ENCODE results near the gene SPSB3.
A peak's percentile ranks its signal among the peaks of the same experiment; 100 is the strongest.

The SPSB3 gene

DNA sequence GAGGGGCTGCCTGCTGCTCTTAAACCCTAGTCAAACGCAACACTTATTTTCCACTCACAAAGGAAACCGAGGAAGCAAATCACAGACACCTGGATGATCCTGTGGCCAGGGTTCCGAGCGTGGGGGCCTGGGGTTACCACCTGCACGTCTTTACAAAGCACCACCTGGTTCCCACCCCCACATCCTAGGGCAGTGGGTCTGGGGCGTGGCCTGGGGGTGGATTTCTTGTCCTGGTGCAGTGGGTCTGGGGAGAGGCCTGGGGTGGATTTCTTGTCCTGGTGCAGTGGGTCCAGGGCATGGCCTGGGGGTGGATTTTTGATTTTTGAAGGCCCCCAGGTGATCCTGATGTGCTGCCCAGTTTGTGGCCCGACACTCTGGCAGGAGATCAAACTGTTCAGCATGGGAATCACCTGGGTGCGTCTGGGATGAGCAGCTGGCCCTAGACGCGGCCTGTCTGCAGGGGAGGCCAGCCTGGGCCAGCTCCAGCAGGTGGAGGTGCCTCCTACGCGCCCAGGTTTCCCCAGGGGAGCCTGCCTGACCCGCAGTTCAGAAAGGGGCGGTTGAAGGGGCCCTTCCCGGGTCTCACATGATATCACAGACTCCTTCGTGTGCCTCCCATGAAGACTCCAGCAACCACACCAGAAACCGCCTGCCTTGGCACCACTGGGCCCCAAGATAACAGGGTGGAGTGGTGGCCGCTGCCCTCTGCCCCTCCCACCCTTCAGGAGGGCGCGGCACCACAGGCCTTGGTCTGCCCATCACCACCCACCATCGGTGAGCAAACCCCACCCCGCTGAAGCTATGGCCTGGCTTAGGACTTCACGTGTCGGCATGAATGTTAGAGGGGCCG lies 38.0 kb upstream of the SPSB3 start:
- H3K4me1 Mint-ChIP-seq = peaks cover 13% of the 10 kb centered on the region
- peaks cover 1% of the 10 kb centered on the region for H3K36me3 Mint-ChIP-seq (ENCODE audit: low read depth)
- no peak for DNase-seq
- no peak for ATAC-seq
- no peaks in the 10 kb centered on the region for H3K27me3 Mint-ChIP-seq
- H3K27ac Mint-ChIP-seq = no peak overlapping the region
- H3K4me3 Mint-ChIP-seq = no peak overlapping the region
- H3K9me3 Mint-ChIP-seq = no peaks in the 10 kb centered on the region

DNA sequence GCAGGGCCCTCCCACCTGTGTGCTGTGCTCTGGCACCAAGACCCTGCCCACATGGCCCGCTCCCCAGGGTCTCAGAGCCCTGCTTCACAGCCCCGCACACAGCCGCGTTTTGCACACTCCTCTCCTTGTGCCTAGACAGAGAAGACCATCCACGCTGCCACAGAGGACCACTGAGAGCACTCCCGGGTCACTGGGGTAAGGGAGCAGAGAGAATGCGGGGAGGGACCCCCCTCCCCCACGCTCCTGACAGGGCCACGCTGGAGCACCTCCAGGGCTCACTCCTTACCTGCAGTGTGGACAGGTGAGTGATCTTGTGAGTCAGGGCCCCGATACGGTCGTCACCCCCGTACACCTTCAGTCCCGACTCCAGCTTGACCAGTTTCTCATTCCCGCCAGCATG lies 37.2 kb upstream of the SPSB3 start:
- ATAC-seq (no peak), DNase-seq (no peak)
- H3K4me1 Mint-ChIP-seq = peaks cover 10% of the 10 kb centered on the region
- H3K9me3 Mint-ChIP-seq = no peaks in the 10 kb centered on the region
- no peak overlapping the region for H3K4me3 Mint-ChIP-seq
- no peaks in the 10 kb centered on the region for H3K27me3 Mint-ChIP-seq
- no peak overlapping the region for H3K27ac Mint-ChIP-seq
- H3K36me3 Mint-ChIP-seq (ENCODE audit: low read depth) = peaks cover 3% of the 10 kb centered on the region

DNA sequence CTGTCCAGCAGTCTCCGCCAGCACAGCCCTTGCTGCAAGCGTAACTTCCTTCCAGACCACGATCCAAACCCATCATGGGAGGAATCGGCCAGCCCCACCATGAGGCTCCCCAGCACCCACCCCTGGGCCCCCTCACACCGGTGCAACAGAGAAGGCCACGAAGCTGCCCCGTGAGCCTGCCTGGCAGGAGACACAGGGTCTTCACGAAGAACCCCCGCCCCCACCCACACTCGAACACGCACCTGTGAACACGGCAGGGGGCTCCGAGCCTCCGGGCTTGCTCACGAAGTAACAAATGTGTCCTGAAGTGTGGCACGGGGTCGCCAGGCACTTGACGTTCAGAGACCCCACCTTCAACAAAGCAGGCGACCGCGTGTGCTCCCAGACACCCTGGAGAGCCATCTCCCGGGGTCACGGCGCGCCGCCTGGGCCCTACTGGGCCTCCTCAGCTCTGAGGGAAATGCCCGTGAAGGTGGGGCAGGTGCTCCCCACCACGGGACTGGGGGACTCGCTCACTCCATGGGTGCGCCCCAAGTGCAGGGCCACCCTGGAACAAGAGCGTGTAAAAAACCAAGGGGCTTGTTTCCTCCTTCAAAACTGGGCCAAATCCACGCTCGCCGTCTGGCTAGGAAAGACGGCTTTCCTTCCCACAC lies 36.6 kb upstream of the SPSB3 start:
- Mint-ChIP-seq H3K36me3 (ENCODE audit: low read depth) (peaks cover 3% of the 10 kb centered on the region), H3K4me1 (peaks cover 5% of the 10 kb centered on the region), H3K27ac (no peak overlapping the region), H3K27me3 (no peaks in the 10 kb centered on the region), H3K4me3 (no peak overlapping the region), H3K9me3 (no peaks in the 10 kb centered on the region)
- ATAC-seq = no peak
- no peak for DNase-seq

DNA sequence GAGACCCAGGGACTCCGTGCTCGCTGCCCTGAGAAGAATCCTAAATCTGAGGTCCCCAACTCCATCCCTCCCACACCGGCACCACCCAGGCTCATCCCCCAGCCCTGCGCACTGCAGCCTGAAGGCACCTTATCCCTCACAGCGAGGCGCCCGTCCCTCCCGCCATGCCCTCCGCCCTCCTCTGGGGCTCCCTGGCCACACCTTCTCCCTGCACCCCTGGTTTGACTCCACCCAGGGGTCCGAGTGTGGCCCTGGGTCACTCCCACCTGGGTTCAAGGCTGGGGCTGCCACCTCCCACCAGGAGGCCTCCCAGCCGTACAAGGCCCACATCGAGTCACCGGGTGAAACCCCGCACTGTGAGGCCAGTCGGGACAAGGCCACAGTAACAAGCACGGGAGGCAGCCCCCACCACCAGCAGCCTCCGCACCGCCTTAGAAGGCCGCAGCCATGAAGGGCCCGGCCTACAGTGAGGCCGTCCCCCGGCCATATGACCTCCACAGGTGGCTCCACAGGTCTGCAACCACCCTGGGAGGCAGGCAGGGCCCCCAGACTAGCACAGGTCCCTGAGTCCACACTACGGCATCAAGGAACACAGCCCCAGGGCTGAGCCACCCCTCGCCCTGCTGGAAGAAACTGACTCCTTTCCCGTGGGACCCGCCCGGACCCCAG lies 36.0 kb upstream of the SPSB3 start:
- Mint-ChIP-seq H3K4me1 (peaks cover 2% of the 10 kb centered on the region), H3K4me3 (no peak overlapping the region), H3K9me3 (no peaks in the 10 kb centered on the region), H3K27me3 (no peaks in the 10 kb centered on the region), H3K36me3 (ENCODE audit: low read depth) (peaks cover 6% of the 10 kb centered on the region), H3K27ac (no peak overlapping the region)
- ATAC-seq (no peak), DNase-seq (no peak)

DNA sequence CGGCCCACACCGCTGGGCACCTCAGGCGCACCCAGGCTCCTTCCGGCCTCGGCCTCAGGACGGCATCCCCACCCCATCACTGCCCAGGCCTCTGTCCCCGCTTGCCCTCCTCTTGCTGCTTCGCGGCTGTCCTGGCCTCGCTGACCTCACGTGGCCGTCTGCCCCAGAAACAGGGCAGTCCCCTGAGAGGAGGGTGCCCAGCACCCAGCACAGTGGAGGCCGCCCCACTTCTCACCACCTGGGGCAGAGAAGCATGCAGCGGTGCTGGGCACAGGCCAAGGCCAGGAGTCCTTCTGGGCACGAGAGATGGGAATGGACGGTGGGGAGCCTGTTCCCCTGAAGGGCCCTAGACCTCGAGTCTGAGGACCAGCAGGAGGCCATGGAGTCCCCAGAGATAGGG lies 35.3 kb upstream of the SPSB3 start:
- H3K4me1 Mint-ChIP-seq = peaks cover 5% of the 10 kb centered on the region
- peaks cover 7% of the 10 kb centered on the region for H3K36me3 Mint-ChIP-seq (ENCODE audit: low read depth)
- ATAC-seq (no peak), DNase-seq (no peak)
- no peak overlapping the region for H3K4me3 Mint-ChIP-seq
- H3K27me3 Mint-ChIP-seq = no peaks in the 10 kb centered on the region
- no peaks in the 10 kb centered on the region for H3K9me3 Mint-ChIP-seq
- no peak overlapping the region for H3K27ac Mint-ChIP-seq

DNA sequence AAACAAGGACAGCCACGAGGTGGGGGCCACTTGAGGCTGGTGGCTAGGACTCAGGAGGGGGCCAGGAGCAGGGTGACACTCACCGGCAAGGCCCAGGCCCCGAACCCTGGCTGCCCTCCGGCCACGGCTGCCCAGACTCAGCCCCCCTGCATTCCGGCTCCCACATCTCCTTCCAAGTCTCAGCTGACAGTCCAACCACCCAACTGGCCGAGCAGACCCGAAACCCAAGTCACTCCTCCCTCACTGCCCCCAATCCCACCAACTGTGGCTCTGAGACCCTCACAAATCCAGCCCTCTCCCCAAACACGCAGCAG lies 34.9 kb upstream of the SPSB3 start:
- no peak overlapping the region for H3K27ac Mint-ChIP-seq
- H3K4me3 Mint-ChIP-seq = no peak overlapping the region
- DNase-seq (no peak), ATAC-seq (no peak)
- H3K27me3 Mint-ChIP-seq = no peaks in the 10 kb centered on the region
- peaks cover 7% of the 10 kb centered on the region for H3K36me3 Mint-ChIP-seq (ENCODE audit: low read depth)
- no peaks in the 10 kb centered on the region for H3K9me3 Mint-ChIP-seq
- peaks cover 10% of the 10 kb centered on the region for H3K4me1 Mint-ChIP-seq

DNA sequence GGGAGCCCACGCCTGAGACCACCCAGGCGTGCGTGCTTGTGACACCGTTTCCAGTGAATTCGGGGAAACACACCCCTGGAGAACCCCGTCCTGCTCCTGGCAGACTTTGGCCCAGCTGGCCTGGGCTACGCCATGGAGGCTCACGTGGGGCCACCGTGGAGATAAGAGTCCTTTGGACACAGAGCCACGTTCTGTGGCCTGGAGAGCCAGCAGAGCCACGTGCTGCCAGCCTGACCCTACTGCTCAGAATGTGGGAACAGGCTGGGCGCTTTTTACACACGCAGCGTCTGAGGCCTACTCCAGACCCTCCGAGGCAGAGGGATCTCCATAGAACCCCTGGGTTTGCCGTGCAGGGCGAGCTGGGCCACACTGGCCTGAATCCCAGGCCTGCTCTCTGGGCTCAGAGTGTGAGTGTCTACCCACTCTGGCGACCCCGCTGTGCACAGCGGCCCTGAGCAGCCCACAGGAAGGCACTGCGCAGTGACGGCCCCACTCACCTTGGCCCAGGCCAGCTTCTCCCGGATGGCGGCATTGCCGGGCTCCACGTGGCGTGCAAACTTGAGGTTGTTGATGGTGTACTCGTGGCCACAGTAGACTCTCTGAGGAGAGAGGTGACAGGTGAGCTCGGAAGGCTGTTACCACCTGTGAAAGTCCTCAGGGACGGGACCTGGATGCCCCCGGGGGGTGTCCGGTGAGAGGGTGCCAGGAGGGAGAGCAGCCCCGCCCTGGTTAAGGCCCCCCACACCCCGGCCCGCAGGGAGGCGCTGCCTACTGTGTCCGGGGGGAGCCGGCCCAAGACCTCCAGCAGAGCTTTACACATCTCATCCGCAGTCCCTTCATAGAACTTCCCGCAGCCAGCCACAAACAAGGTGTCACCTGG lies 34.3 kb upstream of the SPSB3 start:
- no peaks in the 10 kb centered on the region for H3K9me3 Mint-ChIP-seq
- H3K4me3 Mint-ChIP-seq = no peak overlapping the region

DNA sequence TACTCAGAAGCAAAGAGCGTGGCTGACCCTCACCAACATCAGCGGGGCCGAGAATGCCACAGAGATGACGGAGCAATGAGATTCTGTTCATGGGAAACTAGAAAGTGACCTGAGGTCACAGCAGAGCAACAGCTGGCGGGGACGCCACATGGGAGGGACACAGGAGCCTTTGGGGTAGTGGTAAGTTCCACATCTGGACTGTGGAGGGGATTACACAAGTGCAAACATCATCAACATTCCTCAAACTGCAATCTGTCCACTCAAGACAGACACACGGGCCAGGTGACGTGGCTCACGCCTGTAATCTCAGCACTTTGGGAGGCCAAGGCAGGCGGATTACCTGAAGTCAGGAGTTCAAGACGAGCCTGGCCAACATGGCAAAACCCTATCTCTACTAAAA lies 33.1 kb upstream of the SPSB3 start:
- no peak overlapping the region for H3K27ac Mint-ChIP-seq
- no peak overlapping the region for H3K4me3 Mint-ChIP-seq
- no peaks in the 10 kb centered on the region for H3K27me3 Mint-ChIP-seq

More for the DNA sequence above, 34.3 kb upstream of the SPSB3 start:
- DNase-seq (no peak), ATAC-seq (no peak)
- Mint-ChIP-seq H3K36me3 (ENCODE audit: low read depth) (peaks cover 7% of the 10 kb centered on the region), H3K4me1 (peaks cover 10% of the 10 kb centered on the region), H3K27ac (no peak overlapping the region), H3K27me3 (no peaks in the 10 kb centered on the region)

DNA sequence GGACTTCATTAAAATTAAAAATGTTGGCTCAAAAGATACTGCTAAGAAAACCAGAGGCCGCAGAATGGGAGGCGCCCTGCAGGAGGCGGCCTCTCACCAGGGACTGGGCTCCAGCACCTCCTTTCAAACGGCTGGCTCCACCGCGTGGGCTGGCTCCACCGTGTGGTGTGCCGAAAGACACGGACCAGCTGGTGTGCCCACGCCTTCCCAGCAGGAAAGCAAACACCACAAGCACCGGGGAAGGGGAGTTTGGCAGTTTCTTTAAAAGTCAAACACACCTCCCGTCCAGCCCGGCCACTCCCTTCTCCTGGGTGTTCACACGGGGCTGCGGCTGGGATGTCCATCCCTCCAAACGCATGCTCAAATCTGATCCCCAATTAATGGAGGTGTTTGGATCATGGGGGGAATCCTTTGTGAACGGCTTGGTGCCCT lies 30.4 kb upstream of the SPSB3 start:
- Mint-ChIP-seq H3K36me3 (ENCODE audit: low read depth) (peaks cover 7% of the 10 kb centered on the region), H3K4me3 (no peak overlapping the region), H3K9me3 (no peaks in the 10 kb centered on the region), H3K4me1 (peaks cover 10% of the 10 kb centered on the region), H3K27me3 (no peaks in the 10 kb centered on the region), H3K27ac (no peak overlapping the region)
- peak; percentile 68 for DNase-seq
- ATAC-seq = peak; percentile 75

More for the DNA sequence above, 33.1 kb upstream of the SPSB3 start:
- no peak for ATAC-seq
- H3K9me3 Mint-ChIP-seq = no peaks in the 10 kb centered on the region
- peaks cover 7% of the 10 kb centered on the region for H3K36me3 Mint-ChIP-seq (ENCODE audit: low read depth)
- peaks cover 10% of the 10 kb centered on the region for H3K4me1 Mint-ChIP-seq
- no peak for DNase-seq

DNA sequence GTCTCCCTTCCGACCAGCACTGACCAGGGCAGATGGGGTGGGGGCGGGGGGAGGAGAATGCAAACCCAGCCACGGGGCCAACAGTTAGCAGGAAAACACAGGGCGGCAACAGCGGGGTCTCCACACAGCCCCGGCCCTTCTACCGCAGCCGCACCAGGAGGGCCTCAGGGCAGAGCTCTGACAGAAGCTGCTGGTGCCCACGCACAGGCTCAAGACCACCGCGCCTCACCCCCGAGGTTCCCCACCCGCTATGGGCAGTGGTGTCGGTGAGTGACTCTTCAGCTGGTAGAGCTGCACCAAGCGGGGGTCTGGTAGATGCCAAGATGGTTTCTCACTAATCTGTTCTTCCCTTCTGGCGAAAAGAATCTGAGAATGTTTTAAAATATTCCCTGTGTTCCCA lies 28.2 kb upstream of the SPSB3 start:
- Mint-ChIP-seq H3K4me3 (no peak overlapping the region), H3K4me1 (peaks cover 10% of the 10 kb centered on the region), H3K36me3 (ENCODE audit: low read depth) (peaks cover 14% of the 10 kb centered on the region), H3K27ac (no peak overlapping the region), H3K27me3 (no peaks in the 10 kb centered on the region), H3K9me3 (no peaks in the 10 kb centered on the region)
- ATAC-seq = no peak
- DNase-seq = no peak

DNA sequence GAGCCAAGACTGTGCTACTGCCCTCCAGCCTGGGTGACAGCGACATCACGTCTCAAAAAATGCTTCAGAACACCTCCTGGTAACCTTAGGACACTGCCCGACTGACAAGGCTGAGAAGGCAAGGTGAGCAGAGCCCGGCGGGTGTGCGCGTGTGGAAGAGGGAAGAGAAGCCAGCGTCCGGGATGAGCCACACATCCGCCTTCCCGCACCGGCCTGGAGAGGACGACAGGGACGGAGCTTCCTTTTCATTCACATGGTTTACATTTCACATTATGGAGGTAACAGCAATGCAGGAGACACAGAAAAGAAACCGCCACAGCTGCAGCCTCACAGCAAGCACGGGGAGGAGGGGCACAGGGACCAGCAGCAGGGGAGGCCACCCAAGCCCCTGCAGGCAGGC lies 27.7 kb upstream of the SPSB3 start:
- DNase-seq (no peak), ATAC-seq (no peak)
- Mint-ChIP-seq H3K36me3 (ENCODE audit: low read depth) (peaks cover 12% of the 10 kb centered on the region), H3K4me3 (no peak overlapping the region), H3K27me3 (no peaks in the 10 kb centered on the region), H3K27ac (no peak overlapping the region), H3K9me3 (no peaks in the 10 kb centered on the region), H3K4me1 (peaks cover 8% of the 10 kb centered on the region)

DNA sequence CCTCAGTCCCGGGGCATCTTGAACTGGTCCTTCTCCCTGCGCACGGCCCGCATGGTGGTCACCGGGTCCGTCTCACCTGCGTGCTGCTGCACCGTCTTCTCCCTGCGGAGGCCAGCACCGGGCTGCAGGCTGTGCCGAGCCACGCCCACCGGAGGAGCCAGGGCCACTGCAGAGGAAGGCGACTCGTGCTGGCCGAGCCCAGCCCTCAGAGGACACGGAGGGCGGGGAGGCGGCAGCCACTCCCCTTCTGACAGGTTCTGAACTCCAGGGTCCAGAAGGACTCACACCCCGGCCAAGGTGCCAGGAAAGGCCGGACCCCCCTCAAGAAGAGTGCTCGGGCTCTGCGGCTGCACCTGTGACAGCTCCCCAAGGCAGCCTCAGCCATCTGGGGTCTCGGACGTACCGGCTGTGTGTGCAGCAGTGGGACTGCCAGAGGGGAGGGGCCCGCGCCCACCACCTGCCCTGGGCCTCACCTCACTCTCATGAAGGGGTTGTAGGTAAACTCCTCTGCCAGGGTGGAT lies 27.0 kb upstream of the SPSB3 start:
- H3K4me1 Mint-ChIP-seq = peaks cover 8% of the 10 kb centered on the region
- peaks cover 12% of the 10 kb centered on the region for H3K36me3 Mint-ChIP-seq (ENCODE audit: low read depth)
- no peak overlapping the region for H3K27ac Mint-ChIP-seq
- DNase-seq (no peak), ATAC-seq (no peak)
- no peak overlapping the region for H3K4me3 Mint-ChIP-seq
- H3K9me3 Mint-ChIP-seq = no peaks in the 10 kb centered on the region
- H3K27me3 Mint-ChIP-seq = no peaks in the 10 kb centered on the region

DNA sequence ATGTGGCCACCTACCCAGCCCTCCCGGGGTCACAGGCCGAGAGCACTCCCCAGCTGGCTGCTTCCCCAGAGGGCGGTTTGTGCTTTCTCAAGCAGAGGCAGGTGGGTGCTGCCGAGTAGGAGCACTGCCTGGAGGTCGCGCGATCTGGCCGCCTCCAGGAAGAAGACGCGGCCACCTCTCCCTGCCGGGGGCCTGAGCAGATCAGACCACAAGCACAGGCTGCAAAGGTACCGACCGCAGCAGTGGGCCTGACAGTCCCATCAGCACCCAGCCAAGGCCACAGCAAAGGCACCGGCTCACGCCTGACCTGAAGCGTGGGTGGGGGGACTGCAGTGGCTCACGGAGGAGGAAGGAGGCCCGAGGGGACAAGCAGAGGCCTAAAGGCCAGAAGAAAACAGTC lies 26.3 kb upstream of the SPSB3 start:
- ATAC-seq (no peak), DNase-seq (no peak)
- Mint-ChIP-seq H3K27ac (no peak overlapping the region), H3K4me3 (no peak overlapping the region), H3K36me3 (ENCODE audit: low read depth) (peaks cover 12% of the 10 kb centered on the region), H3K4me1 (peaks cover 8% of the 10 kb centered on the region), H3K27me3 (no peaks in the 10 kb centered on the region), H3K9me3 (no peaks in the 10 kb centered on the region)

DNA sequence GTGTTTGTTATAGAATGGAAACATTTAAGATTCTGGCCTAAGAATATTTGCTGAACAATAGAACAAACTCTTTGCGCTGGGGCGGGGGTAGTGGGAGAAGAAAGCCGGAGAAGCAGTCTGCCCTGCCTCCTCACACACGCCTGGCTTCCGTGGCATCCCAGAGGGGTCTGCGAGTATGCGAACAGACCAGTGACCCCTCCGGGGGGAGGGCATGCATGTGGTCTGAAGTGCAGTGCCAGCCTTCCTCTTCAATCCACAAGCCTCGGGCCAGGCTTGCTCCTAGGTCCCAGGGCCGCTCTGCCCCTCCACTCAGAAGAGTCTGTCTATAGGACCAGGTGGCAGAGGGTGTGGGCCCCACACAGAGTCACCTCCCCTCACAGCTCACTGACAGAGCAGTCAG lies 25.3 kb upstream of the SPSB3 start:
- no peaks in the 10 kb centered on the region for H3K9me3 Mint-ChIP-seq
- H3K27me3 Mint-ChIP-seq = no peaks in the 10 kb centered on the region
- DNase-seq (no peak), ATAC-seq (no peak)
- no peak overlapping the region for H3K4me3 Mint-ChIP-seq
- H3K36me3 Mint-ChIP-seq (ENCODE audit: low read depth) = peaks cover 8% of the 10 kb centered on the region
- H3K27ac Mint-ChIP-seq = no peak overlapping the region
- peaks cover 3% of the 10 kb centered on the region for H3K4me1 Mint-ChIP-seq
